B cell (primary cell): ENCODE measurements around the gene RPL7L1.

Experiments used
- CTCF ChIP-seq: fragments of 200-600 bp; IDR thresholded peaks from one replicate; pipeline ENCODE4 v1.8.0; 2022; ENCODE audit warnings: antibody characterized with exemption, mild to moderate bottlenecking
- EZH2 ChIP-seq: IDR thresholded peaks from 2 replicates; pipeline ENCODE4 v1.6.1; 2012; ENCODE audit warnings: borderline replicate concordance, low read depth, mild to moderate bottlenecking, moderate library complexity, low read length; ENCODE audit not compliant: insufficient read depth, poor library complexity, severe bottlenecking

- TF ChIP-seq CTCF (no peak), EZH2 (no peak)
Observed at GRCh38 chr6:42834056-42834455, 45.4 kb upstream of the RPL7L1 start.
